22Rv1 (cell line): ENCODE measurements around the gene ANKS1B.

Source experiments
- H3K27ac ChIP-seq: fragments of 450-650 bp; 2 replicates; pipeline ENCODE4 v1.5.1; 2017
- ZFX ChIP-seq: fragments of 450-650 bp; IDR thresholded peaks from 2 replicates; pipeline ENCODE4 v1.6.1; 2017; ENCODE audit warnings: antibody characterized with exemption, borderline replicate concordance
- TF ChIP-seq, protein P1 (sequence below): fragments of 450-650 bp; IDR thresholded peaks from 2 replicates; pipeline ENCODE4 v1.5.1; 2017; ENCODE audit warnings: mild to moderate bottlenecking

Gene ANKS1B

DNA sequence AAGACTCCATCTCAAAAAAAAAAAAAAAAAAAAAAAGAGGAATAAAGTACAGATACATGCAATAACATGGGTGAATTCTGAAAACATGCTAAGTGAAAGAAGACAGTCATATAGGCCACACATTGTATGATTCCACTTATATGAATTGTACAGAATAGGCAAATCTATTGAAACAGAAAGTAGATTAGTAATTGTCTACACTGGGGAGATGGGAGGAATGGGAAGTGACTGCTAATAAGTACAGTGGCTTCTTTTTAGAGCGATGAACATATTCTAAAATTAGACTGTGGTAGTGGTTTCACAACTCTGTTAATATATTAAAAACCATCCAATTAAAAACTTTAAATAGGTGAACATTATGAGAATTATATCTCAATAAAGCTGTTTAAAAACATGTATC lies 74.4 kb downstream of the ANKS1B start:
- no peak overlapping the region for H3K27ac ChIP-seq
- no peak for TF ChIP-seq ZFX
- TF ChIP-seq, protein P1, sequence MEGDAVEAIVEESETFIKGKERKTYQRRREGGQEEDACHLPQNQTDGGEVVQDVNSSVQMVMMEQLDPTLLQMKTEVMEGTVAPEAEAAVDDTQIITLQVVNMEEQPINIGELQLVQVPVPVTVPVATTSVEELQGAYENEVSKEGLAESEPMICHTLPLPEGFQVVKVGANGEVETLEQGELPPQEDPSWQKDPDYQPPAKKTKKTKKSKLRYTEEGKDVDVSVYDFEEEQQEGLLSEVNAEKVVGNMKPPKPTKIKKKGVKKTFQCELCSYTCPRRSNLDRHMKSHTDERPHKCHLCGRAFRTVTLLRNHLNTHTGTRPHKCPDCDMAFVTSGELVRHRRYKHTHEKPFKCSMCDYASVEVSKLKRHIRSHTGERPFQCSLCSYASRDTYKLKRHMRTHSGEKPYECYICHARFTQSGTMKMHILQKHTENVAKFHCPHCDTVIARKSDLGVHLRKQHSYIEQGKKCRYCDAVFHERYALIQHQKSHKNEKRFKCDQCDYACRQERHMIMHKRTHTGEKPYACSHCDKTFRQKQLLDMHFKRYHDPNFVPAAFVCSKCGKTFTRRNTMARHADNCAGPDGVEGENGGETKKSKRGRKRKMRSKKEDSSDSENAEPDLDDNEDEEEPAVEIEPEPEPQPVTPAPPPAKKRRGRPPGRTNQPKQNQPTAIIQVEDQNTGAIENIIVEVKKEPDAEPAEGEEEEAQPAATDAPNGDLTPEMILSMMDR, result no peak

DNA sequence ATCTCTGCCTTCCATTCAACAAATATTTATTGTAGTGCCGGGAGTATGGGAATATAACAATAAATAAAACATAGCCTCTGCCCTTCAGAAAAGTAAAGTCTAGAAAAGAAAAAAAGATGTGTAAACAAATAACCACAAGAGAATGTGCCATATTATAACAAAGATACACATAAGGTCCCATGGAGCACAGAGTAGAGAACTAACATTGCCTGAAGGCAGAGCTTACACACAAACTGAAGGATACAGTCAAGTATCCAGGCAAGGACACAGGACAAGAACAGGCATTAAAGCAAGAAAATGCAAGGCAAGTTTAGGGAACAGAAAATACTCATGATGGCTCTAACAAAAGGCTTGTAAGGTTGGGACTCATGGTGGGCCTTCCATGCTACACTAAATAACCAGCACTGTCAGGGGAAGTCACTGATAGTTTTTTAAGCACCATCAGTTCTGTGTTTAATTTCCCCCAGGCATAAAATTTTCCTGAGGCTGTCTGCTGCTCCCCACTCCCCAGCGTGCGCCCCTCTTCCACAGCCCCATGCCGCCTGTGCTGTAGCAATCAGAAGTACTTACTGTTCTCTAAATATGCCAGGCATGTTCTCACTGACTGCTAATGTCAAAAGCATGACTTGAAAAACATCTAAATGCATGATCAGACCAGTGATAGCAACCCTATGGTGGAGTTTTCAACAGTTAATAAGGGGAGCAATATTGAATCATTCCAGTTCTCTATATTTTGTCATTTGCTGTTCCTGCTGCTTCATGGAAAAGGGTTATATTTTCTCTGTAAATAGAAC lies 77.8 kb downstream of the ANKS1B start:
- peak overlapping the region; percentile 35 for H3K27ac ChIP-seq
- no peak for TF ChIP-seq ZFX
- TF ChIP-seq, protein P1, result no peak

- H3K27ac ChIP-seq, result no peak overlapping the region
These were observed 83.6 kb downstream of the ANKS1B start for GRCh38 chr12:99901181-99901580.

GRCh38 chr12:99898645-99899044 lies 86.1 kb downstream of the ANKS1B start:
- TF ChIP-seq, protein P1, result no peak
- TF ChIP-seq ZFX, result no peak
- H3K27ac ChIP-seq, result no peak overlapping the region

More at GRCh38 chr12:99901181-99901580, 83.6 kb downstream of the ANKS1B start:
- TF ChIP-seq, protein P1, result no peak
- TF ChIP-seq ZFX, result no peak

DNA sequence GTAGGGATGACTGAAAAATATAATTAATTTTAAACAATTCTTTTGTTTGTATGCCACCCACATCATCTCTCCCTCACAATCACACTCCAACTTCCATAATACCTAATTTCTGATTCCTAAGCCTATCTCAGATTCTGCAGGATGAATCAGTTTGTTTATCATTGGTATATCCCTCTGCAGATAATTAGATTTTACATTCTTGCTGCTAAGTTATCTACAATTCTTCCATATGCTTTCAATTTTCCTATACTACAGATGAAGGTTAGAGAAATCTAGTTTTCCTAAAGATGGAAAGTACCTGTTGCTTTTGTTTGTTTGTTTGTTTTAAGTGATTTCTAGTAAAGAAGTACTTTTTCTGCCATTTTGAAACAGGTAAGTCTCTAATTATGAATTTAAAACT lies 105.3 kb downstream of the ANKS1B start:
- TF ChIP-seq, protein P1, result no peak
- no peak for TF ChIP-seq ZFX
- H3K27ac ChIP-seq, result no peak overlapping the region

- no peak overlapping the region for H3K27ac ChIP-seq
- TF ChIP-seq ZFX, result no peak
- TF ChIP-seq, protein P1, result no peak
These were observed 109.7 kb downstream of the ANKS1B start for GRCh38 chr12:99875081-99875480.

- no peak for TF ChIP-seq ZFX
- TF ChIP-seq, protein P1, result no peak
- no peak overlapping the region for H3K27ac ChIP-seq
These were observed 114.7 kb downstream of the ANKS1B start for GRCh38 chr12:99870085-99870484.
